Ishikawa (cell line): ENCODE results near the gene PLXDC2.

Experiments
- CEBPB ChIP-seq: IDR thresholded peaks from 2 replicates; pipeline ENCODE4 v1.6.1; 2012
- CREB1 ChIP-seq: IDR thresholded peaks from 2 replicates; pipeline ENCODE4 v1.6.1; 2012; ENCODE audit warnings: low read depth
- EGR1 ChIP-seq: IDR thresholded peaks from 2 replicates; pipeline ENCODE4 v1.6.1; 2012
- EP300 ChIP-seq: IDR thresholded peaks from 2 replicates; pipeline ENCODE4 v1.6.1; 2012; ENCODE audit warnings: borderline replicate concordance
- FOXM1 ChIP-seq: IDR thresholded peaks from 2 replicates; pipeline ENCODE4 v1.6.1; 2012; ENCODE audit warnings: low read depth, borderline replicate concordance
- MAX ChIP-seq: IDR thresholded peaks from 2 replicates; pipeline ENCODE4 v1.6.1; 2012
- NFIC ChIP-seq: IDR thresholded peaks from 2 replicates; pipeline ENCODE4 v1.6.1; 2012
- RAD21 ChIP-seq: IDR thresholded peaks from 2 replicates; pipeline ENCODE4 v1.6.1; 2012; ENCODE audit warnings: low read depth
- REST ChIP-seq: IDR thresholded peaks from 2 replicates; pipeline ENCODE4 v1.6.1; 2012; ENCODE audit warnings: low read depth, mild to moderate bottlenecking
- TAF1 ChIP-seq: IDR thresholded peaks from 2 replicates; pipeline ENCODE4 v1.6.1; 2012; ENCODE audit warnings: low read depth, mild to moderate bottlenecking
- TEAD4 ChIP-seq: IDR thresholded peaks from 2 replicates; pipeline ENCODE4 v1.6.1; 2012
- USF1 ChIP-seq: IDR thresholded peaks from 2 replicates; pipeline ENCODE4 v1.6.1; 2012
- YY1 ChIP-seq: IDR thresholded peaks from 2 replicates; pipeline ENCODE4 v1.6.1; 2012; ENCODE audit warnings: low read depth

GRCh38 chr10:20202337-20202736 lies 386.1 kb downstream of the PLXDC2 start:
- no peak for TF ChIP-seq CREB1
- no peak for TF ChIP-seq REST
- no peak for TF ChIP-seq USF1
- no peak for TF ChIP-seq EP300
- no peak for TF ChIP-seq YY1
- TF ChIP-seq TEAD4: no peak
- no peak for TF ChIP-seq RAD21
- TF ChIP-seq CEBPB: no peak
- TF ChIP-seq MAX: no peak
- TF ChIP-seq TAF1: no peak
- TF ChIP-seq EGR1: no peak
- TF ChIP-seq FOXM1: no peak
- TF ChIP-seq NFIC: no peak
